Fibroblast of pulmonary artery (primary cell): ENCODE measurements around the gene PLSCR4.
"Not testable (repeated sequence)": the region's sequence is repeated elsewhere in the genome, so short reads cannot be mapped to it uniquely, and the experiment has no call there.

Experiments used
- DNase-seq: peaks from one replicate; pipeline ENCODE4 v3.0.0-alpha.2; 2010; ENCODE audit warnings: low read depth
- H3K4me3 ChIP-seq: replicated peaks from 2 replicates; pipeline ENCODE4 v1.5.1; 2011; ENCODE audit warnings: low read depth, mild to moderate bottlenecking, control low read depth, low read length, moderate library complexity
- TF ChIP-seq, protein P1 (sequence below): IDR thresholded peaks from 2 replicates; pipeline ENCODE4 v1.5.1; 2011; ENCODE audit warnings: mild to moderate bottlenecking, control low read depth, low read length, inconsistent platforms; ENCODE audit errors: missing control alignments

The PLSCR4 gene

DNA sequence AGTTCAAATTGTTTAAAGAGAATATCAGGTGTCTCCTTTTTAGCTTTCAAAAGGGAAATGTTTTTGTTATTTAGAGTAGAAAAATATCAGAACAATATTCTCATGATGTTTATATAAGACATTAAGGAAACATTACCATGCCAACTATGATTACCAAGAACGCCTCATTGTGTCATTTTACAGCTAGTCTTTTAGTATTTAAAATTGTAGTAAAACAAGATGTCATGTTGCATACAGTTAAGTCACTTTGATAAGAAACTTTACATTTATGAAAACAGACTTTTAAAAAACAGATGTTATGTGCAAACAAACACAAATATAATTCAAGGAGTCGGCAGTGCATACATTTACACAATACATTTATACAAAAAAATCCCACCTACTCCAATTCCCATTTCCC is 4.4 kb downstream of the PLSCR4 start:
- H3K4me3 ChIP-seq: peak overlapping the region; percentile 78
- DNase-seq: no peak
- TF ChIP-seq, protein P1, sequence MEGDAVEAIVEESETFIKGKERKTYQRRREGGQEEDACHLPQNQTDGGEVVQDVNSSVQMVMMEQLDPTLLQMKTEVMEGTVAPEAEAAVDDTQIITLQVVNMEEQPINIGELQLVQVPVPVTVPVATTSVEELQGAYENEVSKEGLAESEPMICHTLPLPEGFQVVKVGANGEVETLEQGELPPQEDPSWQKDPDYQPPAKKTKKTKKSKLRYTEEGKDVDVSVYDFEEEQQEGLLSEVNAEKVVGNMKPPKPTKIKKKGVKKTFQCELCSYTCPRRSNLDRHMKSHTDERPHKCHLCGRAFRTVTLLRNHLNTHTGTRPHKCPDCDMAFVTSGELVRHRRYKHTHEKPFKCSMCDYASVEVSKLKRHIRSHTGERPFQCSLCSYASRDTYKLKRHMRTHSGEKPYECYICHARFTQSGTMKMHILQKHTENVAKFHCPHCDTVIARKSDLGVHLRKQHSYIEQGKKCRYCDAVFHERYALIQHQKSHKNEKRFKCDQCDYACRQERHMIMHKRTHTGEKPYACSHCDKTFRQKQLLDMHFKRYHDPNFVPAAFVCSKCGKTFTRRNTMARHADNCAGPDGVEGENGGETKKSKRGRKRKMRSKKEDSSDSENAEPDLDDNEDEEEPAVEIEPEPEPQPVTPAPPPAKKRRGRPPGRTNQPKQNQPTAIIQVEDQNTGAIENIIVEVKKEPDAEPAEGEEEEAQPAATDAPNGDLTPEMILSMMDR: no peak

DNA sequence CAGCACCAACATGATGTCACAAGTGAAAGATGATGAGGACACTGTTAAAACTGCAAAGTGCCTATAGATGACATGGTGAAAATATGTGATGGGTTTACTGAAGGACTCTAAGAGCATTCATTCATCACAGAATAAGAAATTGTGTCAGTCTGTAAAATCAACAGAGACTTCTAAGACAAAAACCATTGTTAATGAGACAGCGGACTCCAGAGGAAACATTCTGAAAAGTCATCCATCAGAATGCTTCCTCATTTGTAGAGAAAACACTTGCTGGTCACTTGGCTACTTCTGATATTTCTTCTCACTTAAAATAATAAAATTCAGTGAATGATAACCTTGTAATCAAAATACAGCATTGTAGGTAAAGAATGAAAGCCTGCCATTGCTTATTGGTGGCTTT is 7.3 kb downstream of the PLSCR4 start:
- DNase-seq: no peak
- TF ChIP-seq, protein P1: no peak
- H3K4me3 ChIP-seq: no peak overlapping the region

DNA sequence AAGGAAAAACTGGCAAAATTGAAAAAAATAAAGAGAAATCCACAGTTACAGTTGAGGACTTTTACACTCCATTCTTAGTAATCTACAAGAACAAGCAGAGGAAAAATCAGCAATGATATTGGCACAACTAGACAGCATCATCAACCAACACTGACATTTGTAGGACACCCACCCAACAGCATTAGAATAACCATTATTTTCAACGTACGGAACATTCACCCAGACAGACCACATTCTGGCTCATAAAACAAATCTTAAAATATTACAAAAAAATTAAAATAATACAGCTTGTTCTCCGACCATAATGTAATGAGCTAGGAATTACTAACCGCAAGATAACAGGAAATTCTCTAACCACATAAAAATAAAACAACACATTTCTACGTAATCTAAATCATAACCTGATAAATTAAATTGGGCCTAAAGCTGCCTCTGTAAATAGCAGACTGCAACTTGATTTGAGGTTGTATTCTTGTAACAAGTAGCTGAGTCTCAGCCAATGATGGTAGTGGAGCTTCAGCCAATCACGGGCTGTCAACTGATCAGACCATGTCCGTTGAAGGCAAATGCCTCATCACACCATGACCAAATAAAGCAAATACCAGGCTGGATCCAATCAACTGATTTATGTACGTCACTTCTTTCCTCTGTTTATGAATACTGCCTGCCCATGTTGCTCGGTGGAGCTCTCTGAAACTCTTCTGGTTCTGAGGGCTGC is 9.2 kb downstream of the PLSCR4 start:
- DNase-seq: peak; percentile 64
- TF ChIP-seq, protein P1: no peak
- H3K4me3 ChIP-seq: no peak overlapping the region

DNA sequence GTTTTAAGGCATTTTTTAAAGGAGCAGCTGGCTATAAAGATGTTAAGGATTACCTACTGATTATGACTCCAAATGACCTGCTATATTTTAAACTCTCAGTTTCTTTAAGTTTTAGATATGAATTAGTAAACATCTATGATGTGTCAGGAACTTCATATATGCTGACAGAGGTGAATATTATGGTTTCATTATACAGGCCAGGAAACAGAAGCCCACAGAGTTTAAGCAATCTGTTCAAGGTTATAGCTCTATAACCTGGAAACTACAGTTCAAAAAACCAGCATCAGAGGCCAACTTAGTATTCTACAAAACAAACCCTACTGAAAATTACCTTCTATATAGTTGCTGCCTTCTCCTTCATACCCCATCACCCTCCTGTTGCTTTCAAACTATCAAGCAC is 17.4 kb downstream of the PLSCR4 start:
- H3K4me3 ChIP-seq: no peak overlapping the region
- TF ChIP-seq, protein P1: no peak
- DNase-seq: no peak

DNA sequence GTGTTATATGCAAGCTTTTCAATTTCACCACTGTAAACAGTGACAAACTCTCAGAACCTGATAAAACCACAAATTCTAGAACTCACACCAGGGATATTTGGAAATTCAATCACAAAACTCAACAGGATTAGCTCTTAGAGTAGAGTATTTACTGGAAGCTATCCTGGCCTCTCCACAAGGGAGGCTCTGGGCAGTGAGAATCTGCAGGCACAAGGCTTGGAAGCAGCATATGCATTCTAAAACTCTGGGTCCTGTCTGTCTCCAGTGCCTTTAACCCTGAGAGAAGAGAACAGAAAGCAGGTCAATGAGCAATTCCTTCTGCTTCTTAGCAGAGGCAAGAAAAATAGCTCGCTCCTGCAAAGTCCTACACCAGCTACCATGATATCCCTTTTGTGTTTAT is 23.4 kb downstream of the PLSCR4 start:
- H3K4me3 ChIP-seq: no peak overlapping the region
- DNase-seq: no peak
- TF ChIP-seq, protein P1: no peak

DNA sequence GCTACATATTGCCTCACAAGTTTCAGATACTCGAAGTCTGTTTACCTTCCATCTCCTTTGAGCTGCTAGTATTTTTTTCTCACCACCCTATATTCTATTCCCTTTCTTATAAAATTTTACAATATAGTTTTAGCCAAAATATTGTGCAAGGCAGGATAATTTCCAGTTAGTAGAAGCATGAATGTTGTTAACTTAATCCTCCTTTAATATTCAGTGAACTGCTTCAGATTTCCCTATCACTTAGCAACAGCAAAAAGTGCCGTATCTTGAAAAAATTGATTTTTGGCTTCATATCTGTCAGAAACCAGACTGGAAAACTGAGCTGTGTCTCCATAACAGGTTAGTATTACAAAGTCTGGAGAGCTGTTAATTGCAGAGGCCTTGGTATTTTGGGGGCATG is 24.0 kb downstream of the PLSCR4 start:
- H3K4me3 ChIP-seq: no peak overlapping the region
- no peak for DNase-seq
- TF ChIP-seq, protein P1: no peak

DNA sequence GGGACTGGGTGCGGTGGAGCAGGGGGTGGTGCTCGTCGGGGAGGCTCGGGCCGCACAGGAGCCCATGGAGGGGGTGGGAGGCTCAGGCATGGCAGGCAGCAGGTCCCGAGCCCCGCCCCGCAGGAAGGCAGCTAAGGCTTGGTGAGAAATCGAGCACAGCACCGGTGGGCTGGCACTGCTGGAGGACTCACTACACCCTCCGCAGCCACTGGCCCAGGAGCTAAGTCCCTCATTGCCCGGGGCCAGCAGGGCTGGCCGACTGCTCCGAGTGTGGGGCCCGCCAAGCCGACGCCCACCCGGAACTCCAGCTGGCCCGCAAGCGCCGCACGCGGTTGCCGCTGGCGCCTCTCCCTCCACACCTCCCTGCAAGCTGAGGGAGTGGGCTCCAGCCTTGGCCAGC is 25.4 kb downstream of the PLSCR4 start:
- DNase-seq, H3K4me3 ChIP-seq: not testable (repeated sequence)
